ENCODE results near the gene IRF8. TPM values are rescaled to one million over a fixed set of nuclear protein-coding genes. Genes with fewer than 3 reads are reported as not detected.

Gene IRF8
- total and polyA plus RNA-seq, 2 donors from 2014 or later: 2.9 to 33.3 TPM

DNA sequence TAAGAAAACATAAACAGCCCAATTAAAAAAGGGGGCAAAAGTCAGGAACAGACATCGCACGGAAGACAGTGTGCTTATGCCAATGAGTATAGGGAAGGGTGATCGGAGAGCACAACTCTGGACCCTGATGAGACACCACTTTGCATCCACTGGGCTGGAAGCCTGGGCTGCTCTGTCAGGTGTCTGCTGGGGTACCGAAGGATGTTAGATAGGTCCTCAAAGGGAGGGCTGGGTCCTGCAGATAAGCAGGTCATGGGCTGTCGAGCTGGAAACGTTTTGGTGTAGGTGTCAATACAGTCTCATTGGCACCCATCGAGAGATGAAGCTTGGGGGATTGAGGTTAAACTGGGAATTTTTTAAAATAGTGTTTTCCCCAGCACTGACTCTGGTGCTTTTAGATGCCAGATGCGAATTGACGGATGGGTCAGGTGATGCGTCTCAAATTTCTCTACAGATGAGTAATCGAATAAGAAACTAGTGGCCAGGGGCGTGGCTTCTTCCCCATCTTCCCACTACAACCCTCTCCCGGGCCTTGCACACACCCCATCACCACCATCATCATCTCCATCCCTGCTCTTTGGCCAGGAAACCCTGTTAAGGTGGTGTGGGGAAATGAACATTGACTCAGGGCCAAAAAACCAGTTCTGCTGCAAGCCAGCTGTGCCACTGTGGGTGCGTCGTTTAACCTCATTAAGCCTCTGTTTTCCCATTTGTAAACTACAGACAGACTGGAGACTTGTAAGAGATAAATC is 47.8 kb upstream of the IRF8 start:
- intact Hi-C loops (cut with DNase I): no loop called here
- Histone ChIP-seq H3K36me3 (ENCODE audit: control insufficient read depth in 2 of 3, insufficient read depth in 3 of 3, low read length in 3 of 3) (no peaks in the 10 kb centered on the region), H3K4me1 (ENCODE audit: control insufficient read depth in 2 of 3, insufficient read depth in 2 of 3, low read depth in 1 of 3, low read length in 3 of 3) (no peaks in the 10 kb centered on the region), H3K4me3 (ENCODE audit: low read length in 3 of 3) (no peak overlapping the region), H3K27me3 (ENCODE audit: control insufficient read depth, insufficient read depth, low read length) (no peaks in the 10 kb centered on the region), H3K9ac (ENCODE audit: low read length in 3 of 3) (no peak overlapping the region), H3K9me3 (ENCODE audit: control insufficient read depth in 2 of 3, insufficient read depth in 1 of 3, low read length in 3 of 3) (no peaks in the 10 kb centered on the region), H3K27ac (ENCODE audit: low read depth in 2 of 2, low read length in 2 of 2) (no peak overlapping the region)
- DNase-seq (peak; percentile 26 to 63 (median 35)), FAIRE-seq (no peak)
- TF ChIP-seq, protein P1, sequence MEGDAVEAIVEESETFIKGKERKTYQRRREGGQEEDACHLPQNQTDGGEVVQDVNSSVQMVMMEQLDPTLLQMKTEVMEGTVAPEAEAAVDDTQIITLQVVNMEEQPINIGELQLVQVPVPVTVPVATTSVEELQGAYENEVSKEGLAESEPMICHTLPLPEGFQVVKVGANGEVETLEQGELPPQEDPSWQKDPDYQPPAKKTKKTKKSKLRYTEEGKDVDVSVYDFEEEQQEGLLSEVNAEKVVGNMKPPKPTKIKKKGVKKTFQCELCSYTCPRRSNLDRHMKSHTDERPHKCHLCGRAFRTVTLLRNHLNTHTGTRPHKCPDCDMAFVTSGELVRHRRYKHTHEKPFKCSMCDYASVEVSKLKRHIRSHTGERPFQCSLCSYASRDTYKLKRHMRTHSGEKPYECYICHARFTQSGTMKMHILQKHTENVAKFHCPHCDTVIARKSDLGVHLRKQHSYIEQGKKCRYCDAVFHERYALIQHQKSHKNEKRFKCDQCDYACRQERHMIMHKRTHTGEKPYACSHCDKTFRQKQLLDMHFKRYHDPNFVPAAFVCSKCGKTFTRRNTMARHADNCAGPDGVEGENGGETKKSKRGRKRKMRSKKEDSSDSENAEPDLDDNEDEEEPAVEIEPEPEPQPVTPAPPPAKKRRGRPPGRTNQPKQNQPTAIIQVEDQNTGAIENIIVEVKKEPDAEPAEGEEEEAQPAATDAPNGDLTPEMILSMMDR (IDR thresholded peaks at IDR 0.05; ENCODE audit: borderline replicate concordance, extremely low read depth, insufficient read depth): no peak

DNA sequence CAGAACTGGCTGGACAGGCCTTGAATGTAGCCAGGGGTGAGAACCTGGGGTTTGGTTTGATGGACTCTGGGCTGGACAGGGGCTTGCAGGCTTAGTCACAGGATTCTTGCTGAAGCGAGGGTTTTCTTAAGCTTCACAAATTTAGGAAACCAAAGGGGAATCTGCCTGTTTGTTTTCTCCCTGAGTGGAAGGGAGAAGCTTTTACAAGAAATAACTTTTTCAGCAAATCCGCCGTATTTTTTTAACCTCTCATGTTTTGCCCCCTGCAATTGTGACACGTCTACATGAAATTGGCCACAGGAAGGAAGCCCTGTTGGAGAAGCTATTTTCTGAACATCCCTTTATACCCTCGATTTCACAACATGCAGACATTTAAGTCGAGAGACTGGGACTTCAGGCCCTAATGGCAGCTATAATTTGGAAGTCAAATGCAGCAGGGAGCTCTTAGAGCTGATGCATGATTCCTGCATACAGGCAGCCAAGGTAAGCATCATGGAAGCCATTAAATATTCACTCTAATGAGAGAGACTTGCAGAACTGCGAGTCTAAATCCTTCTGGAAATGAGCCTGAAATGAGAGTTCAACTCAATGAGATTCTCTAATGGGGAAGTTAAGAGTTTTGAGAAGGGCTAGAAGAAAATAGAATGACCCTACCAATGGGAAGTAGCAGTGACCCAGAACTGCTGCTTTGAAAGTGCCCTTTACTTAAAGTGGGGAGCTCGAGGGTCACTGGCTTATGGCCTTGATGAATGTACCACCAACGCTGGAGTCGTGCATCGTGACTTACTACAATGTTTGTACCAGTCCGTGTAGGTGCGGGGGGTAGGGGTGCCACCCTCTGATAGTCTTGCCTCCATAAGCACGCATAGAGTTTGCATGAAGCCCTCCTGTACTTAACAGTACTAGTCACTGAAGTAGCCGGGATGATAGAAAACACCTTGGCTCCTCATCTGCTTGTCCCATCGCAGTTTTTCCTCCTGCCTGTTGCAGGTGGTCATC is 45.1 kb upstream of the IRF8 start:
- Histone ChIP-seq H3K27ac (ENCODE audit: low read depth in 2 of 2, low read length in 2 of 2) (no peak overlapping the region), H3K4me1 (ENCODE audit: control insufficient read depth in 2 of 3, insufficient read depth in 2 of 3, low read depth in 1 of 3, low read length in 3 of 3) (no peaks in the 10 kb centered on the region), H3K4me3 (ENCODE audit: low read length in 3 of 3) (no peak overlapping the region), H3K27me3 (ENCODE audit: control insufficient read depth, insufficient read depth, low read length) (no peaks in the 10 kb centered on the region), H3K9me3 (ENCODE audit: control insufficient read depth in 2 of 3, insufficient read depth in 1 of 3, low read length in 3 of 3) (no peaks in the 10 kb centered on the region), H3K9ac (ENCODE audit: low read length in 3 of 3) (no peak overlapping the region), H3K36me3 (ENCODE audit: control insufficient read depth in 2 of 3, insufficient read depth in 3 of 3, low read length in 3 of 3) (no peaks in the 10 kb centered on the region)
- TF ChIP-seq, protein P1 (IDR thresholded peaks at IDR 0.05; ENCODE audit: borderline replicate concordance, extremely low read depth, insufficient read depth): no peak
- no peak for FAIRE-seq
- peak in 1 of 5 donors; percentile 10 for DNase-seq
- intact Hi-C loops (cut with DNase I): no loop called here

DNA sequence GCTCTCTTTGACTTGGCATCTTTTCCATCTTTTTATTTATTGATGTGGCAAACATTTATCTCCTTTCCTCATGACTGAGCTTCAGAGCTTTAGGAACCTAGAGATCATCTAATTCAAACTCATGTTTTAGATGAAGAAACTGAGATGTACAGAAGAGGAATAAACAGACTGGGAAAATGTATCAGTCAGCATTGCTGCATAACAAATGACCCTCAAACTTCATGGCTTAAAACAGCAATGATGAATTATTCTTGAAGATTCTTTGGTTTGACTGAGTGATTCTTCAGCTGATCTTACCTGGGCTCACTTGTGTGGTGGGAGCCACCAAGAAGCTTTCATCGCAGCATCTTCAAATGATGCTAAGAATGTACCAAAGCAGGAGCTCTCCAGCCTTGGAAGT is 44.0 kb upstream of the IRF8 start:
- Histone ChIP-seq H3K9me3 (ENCODE audit: control insufficient read depth in 2 of 3, insufficient read depth in 1 of 3, low read length in 3 of 3) (no peaks in the 10 kb centered on the region), H3K4me1 (ENCODE audit: control insufficient read depth in 2 of 3, insufficient read depth in 2 of 3, low read depth in 1 of 3, low read length in 3 of 3) (no peaks in the 10 kb centered on the region), H3K36me3 (ENCODE audit: control insufficient read depth in 2 of 3, insufficient read depth in 3 of 3, low read length in 3 of 3) (no peaks in the 10 kb centered on the region), H3K9ac (ENCODE audit: low read length in 3 of 3) (no peak overlapping the region), H3K27me3 (ENCODE audit: control insufficient read depth, insufficient read depth, low read length) (no peaks in the 10 kb centered on the region), H3K4me3 (ENCODE audit: low read length in 3 of 3) (no peak overlapping the region), H3K27ac (ENCODE audit: low read depth in 2 of 2, low read length in 2 of 2) (no peak overlapping the region)
- no peak for FAIRE-seq
- intact Hi-C loops (cut with DNase I): no loop called here
- TF ChIP-seq, protein P1 (IDR thresholded peaks at IDR 0.05; ENCODE audit: borderline replicate concordance, extremely low read depth, insufficient read depth): no peak
- no peak for DNase-seq

Measured in kidney (tissue), 14 donors.